NCI-H345 (cell line): Measurements from ENCODE around the gene PFKL.

ENCODE experiments used
- DNase-seq: peaks from one replicate; lab custom pipeline; 2025; lab: John Stamatoyannopoulos, UW

Gene PFKL

GRCh38 chr21:44312716-44313115, 12.9 kb downstream of the PFKL start:
- DNase-seq, result no peak

DNA sequence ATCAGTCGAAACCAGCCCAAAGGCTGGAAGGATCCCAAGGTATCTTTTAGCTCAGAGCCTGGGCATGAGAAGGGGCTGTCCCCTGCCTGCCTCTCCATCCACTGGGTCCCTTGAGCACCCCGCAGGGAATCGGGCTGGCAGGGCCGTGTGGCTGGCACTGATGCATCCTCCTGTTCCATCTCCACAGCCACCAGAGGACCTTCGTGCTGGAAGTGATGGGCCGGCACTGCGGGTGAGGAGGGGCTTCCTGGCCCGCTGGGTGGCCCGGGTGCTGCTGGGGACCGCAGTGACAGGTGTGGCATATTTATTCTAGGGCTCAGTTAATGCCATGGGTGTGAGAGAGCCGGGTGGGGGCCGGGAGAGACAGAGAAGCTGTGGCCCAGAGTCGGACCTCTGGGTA, 13.6 kb downstream of the PFKL start:
- no peak for DNase-seq

- DNase-seq, result no peak
These were observed 14.3 kb downstream of the PFKL start for GRCh38 chr21:44314128-44314527.

DNA sequence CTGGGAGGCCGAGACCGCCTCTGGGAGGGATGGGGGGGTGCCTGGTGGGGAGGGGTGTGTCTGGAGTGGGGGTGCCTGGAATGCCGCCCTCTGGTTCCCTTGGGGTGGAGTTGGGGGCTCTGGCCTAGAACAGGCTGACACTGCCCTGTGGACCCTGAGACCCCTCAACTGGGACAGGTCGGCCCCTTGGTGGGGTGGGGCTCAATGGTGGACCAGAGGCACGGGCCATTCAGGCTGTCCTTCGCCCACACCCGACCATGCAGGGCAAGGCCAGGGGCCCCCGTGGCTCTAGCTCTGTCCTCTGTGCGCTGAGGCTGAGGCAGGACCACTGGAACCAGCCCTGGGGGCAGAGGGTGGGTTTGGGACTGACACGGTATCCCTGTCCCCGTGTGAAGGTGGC, 14.7 kb downstream of the PFKL start:
- no peak for DNase-seq

GRCh38 chr21:44315691-44316203, 15.9 kb downstream of the PFKL start:
- DNase-seq, result no peak

DNA sequence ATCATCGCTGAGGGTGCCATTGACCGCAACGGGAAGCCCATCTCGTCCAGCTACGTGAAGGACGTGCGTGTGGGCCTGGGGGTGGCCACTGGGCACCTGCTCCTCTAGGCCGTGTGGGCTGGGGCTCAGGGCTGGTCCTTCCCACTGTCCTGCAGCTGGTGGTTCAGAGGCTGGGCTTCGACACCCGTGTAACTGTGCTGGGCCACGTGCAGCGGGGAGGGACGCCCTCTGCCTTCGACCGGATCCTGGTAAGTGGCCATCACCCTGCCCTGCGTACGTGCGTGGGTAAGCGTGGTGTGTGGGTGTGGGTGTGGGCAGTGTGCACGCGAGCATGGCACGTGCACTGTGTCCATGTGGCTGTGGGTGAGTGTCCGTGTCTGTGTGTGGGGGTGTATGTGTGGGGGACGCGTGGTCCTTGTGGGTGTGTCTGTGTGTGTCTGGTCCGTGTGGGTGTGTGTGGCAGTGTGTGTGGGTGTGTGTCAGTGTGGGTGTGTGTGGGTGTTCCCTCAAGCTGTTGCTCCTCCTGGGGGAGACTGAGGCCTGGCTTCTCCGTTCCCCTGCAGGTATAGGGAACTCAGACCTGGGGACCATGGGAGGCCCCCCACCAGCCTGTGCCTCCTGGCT, 16.5 kb downstream of the PFKL start:
- no peak for DNase-seq

GRCh38 chr21:44317241-44317782, 17.5 kb downstream of the PFKL start:
- no peak for DNase-seq

DNA sequence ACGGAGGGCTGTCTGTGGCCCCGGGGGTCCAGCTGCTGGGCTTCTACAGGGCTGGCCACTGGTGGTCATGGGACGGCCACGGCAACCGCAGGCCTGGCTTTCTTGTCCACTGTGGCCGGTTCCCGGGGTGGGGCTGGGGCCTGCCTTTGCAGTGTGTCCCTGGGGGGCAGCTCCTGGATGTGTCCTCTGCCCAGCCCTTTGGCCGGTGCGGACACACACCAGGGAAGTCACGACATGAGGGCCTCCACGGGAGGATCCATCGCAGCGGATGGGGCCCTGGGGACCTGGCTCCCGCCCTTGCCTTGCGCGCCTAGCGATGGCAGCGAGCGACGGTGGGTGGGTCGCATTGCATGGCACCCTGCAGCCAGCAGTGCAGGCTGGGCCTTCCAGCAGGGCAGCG, 18.0 kb downstream of the PFKL start:
- no peak for DNase-seq

DNA sequence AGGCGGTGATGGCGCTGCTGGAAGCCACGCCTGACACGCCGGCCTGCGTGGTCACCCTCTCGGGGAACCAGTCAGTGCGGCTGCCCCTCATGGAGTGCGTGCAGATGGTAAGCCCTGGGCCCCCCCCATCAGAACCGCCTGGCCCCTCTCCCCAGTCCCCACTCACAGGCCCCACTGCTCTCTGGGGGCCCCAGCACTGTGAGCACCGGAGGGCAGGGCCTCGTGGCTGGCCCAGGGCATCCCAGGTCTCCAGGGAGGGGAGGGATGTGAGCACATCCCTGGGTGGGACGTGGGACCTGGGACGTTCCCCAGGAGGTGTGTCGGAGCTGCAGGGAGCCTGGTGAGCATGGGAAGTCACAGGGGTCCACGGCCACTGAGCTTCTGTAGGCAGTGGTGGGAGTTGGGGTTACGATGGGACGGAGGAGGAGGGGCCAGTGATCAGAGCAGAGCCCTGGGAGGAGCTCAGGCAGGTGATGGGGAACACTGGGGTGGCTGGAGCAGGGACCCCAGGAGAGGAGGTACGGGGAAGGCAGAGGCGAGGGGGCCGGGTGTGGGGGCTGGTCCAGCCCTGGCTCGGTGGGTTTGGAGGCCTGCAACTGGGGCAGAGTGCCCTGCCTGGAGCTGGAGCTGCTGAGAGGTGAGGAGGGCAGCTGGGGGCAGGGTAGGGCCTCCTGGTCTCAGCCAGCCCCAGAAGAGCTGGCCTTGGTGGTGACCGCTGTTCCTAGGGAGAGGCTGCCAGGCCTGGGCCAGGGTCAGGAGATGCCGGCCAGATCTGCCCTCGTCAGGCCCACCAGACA, 18.8 kb downstream of the PFKL start:
- DNase-seq, result no peak

DNA sequence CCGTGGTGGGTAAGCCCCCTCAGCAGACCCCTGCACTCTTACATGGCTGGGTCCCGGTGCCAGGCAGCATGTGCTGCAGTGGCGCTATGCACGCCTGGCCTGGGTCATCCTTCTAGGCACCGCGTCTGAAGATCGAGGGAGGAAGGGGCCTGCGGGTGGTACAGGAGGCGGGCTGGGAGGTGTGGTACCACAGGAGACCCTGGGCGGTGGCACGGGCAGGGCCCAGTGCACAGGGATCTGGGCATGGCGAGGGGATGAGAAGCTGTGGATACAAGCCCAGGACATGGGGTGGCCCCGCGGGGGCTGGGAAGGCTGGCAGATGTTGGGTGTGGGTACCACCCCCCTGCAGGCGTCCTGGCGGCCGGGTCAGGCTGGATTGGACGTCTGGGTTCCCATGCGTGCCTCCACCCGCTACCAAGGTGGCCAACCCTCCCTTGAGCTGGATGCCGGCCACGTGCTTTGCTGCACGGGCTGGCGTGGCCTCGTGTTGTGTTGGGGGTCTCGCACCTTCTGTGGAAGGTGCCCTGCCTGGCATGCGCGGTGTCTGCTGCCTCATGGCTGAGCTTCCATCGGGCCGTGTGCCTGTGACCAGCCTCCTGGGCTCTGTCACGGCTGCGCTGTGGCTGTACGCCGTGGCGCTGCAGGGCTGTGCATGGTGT, 19.7 kb downstream of the PFKL start:
- DNase-seq, result no peak

DNA sequence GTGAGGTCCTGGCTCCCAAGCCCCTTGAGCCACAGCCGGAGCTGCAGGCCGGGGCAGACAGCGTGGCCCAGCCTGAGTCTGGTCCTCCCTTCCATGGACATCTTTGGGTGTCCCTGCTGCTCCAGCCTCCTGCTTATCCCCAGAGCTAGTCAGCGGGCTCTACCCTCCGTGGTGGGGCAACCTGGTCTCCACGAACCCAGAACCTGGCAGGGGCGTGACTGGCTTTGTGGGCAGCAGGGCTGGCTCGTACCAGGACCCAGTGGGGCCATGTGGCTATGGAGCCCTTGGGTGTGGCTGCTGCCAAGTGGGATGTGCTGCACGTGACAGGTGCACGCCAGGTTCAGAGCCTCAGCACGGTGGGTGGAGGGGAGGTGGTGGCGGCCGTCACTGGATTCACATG, 21.0 kb downstream of the PFKL start:
- DNase-seq, result no peak

DNA sequence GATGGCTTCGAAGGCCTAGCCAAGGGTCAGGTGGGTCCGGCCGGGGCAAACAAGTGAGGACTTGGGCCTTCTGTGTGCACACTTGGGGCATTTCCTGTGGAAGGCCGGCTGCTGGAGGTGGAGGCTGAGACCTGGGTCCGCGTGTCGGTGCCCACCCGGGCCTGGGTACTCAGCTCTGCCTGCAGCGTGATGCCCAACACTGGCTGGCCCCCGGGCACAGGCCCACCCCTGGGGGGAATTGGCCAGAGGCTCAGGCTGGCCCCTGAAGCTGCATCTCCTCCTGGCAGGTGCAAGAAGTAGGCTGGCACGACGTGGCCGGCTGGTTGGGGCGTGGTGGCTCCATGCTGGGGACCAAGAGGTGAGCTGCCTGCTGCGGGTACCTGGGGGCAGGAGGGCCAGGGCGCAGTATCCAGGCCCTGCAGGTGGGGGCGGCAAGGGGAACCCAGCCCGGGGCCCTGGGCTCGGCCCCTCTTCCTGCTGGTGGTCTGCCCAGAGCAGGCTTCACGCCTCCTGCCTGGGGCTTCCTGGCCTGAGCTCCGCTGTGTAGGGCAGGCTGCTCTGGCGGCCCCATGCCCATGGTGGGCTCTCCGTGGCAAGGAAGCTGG, 22.1 kb downstream of the PFKL start:
- no peak for DNase-seq

GRCh38 chr21:44322621-44323325, 22.9 kb downstream of the PFKL start:
- DNase-seq, result no peak

GRCh38 chr21:44323591-44323990, 23.7 kb downstream of the PFKL start:
- no peak for DNase-seq

DNA sequence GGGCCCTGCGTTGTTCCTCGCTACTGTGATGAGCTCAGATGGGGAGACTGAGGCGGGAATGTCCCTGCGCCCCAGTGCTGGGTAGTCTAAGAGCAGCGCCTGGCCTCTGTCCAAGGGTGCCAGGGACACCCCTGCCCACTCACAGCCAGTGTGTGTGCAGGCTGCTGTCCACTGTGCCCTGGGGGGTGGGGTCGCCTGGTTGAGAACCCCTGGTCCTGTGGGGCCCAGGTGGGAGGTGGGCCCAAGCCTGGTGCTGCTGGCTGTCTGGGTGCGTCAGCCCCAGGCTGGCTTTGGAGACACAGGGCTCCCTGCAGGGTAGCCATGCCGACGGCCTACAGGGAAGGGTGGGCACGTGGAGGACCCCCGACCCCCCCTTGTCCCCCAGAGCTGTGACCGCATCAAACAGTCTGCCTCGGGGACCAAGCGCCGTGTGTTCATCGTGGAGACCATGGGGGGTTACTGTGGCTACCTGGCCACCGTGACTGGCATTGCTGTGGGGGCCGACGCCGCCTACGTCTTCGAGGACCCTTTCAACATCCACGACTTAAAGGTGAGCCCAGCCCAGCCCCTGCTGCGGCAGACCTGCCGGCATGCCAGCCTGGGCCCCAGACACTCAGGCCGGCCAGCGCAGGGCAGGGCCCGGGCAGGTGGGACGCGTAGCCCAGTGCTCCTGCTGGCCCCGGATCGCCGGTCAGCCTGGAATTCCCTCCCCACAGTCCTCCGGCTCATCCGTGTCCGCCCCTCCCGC, 24.4 kb downstream of the PFKL start:
- DNase-seq, result no peak

- no peak for DNase-seq
These were observed 24.9 kb downstream of the PFKL start for GRCh38 chr21:44324854-44325107.

- DNase-seq, result no peak
These were observed 25.8 kb downstream of the PFKL start for GRCh38 chr21:44325386-44326271.

GRCh38 chr21:44326272-44326647, 26.4 kb downstream of the PFKL start:
- no peak for DNase-seq

DNA sequence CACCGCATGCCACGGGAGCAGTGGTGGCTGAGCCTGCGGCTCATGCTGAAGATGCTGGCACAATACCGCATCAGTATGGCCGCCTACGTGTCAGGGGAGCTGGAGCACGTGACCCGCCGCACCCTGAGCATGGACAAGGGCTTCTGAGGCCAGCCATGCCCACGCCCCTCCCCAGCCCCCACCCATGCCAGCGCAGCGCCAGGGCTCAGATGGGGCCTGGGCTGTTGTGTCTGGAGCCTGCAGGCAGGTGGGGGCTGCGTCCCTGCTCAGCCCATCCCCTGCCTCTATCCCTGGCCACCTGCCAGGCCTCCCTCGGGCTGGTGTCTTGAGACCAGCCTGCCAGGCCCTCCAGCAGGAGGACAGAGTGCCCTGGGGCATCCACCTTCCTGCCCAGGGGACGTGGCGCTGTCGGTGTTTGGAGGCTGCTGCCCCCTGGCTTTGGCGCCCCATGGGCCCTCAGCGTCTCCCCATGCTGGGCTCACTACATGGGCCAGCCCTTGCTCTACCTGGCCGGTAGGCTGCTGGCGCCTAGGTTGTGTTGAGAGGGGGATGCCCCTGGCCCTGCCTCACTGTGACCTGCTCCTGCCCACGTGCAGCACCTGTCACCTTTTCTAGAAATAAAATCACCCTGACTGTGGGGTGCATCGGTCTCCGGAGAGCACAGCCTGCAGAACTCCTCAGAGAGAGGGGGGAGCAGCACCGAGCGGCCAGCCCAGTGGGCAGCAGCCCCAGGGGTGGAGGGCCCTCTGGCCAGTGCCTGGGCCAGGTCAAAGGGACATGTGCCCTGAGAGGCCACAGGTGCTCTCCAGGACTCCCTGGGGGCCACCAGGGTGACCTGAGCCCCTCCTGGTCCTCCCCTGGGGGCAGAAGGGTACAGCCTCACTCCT, 27.1 kb downstream of the PFKL start:
- peak; percentile 16 for DNase-seq
